ENCODE data around the gene ZNF784. TPM values are rescaled to one million over a fixed set of nuclear protein-coding genes. Genes with fewer than 3 reads are reported as not detected.

ZNF784 gene, protein sequence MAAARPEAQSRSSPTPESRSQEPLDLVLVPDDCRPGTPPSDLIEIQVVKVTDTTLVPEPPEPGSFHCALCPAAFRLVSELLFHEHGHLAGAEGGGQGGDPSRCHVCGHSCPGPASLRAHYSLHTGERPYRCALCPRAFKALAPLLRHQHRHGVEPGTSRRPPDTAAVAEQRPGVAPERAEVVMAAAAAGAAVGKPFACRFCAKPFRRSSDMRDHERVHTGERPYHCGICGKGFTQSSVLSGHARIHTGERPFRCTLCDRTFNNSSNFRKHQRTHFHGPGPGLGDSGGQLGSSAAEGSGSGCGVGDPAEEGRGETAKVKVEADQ
- 3.9 and 5.3 TPM in 2 replicates for total RNA-seq

DNA sequence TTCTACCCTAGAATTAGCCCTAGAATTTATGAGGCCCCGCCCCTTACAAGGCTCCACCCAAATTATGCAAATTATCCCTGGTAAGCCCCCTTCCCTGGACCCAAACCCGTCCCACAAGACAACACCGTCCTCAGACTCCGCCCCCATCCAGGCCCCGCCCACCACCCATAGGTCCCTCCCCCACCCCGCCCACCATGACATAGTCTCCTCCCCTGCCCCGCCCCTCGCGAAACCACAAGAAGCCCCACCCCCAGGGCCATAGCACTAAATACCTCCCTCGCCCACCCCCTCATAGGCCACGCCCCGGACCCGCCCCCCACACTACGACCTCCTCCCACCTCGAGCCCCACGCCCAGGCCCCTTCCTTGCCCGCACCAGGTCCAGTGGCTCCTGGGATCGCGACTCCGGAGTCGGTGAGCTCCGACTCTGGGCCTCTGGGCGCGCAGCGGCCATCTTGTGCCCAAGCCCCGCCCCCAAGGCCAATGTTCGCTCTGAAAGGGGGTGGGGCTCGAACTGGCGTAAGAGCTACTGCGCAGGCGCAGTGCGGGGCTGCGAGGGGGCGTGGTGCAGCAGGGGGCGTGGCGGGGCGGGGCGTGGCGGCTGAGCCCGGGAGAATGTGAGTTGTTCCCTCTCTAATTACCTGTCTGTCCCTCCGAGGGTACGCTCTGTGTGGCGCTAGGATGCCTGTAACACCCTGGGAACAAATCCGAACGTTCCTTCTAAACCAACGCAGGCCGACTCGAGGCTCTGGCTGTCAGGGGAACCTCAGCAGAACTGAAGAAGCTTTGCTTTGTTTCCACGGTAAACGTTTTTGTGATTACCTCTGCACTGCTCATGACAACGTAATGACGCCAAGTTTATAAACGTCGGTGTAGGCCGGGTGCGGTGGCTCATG is at the start of gene ZNF784:
Gene ZNF784 (minus strand): TSS at position 458 of the 895 bp plus-strand sequence. CDS start 5 bp downstream, at position 453.

DNA sequence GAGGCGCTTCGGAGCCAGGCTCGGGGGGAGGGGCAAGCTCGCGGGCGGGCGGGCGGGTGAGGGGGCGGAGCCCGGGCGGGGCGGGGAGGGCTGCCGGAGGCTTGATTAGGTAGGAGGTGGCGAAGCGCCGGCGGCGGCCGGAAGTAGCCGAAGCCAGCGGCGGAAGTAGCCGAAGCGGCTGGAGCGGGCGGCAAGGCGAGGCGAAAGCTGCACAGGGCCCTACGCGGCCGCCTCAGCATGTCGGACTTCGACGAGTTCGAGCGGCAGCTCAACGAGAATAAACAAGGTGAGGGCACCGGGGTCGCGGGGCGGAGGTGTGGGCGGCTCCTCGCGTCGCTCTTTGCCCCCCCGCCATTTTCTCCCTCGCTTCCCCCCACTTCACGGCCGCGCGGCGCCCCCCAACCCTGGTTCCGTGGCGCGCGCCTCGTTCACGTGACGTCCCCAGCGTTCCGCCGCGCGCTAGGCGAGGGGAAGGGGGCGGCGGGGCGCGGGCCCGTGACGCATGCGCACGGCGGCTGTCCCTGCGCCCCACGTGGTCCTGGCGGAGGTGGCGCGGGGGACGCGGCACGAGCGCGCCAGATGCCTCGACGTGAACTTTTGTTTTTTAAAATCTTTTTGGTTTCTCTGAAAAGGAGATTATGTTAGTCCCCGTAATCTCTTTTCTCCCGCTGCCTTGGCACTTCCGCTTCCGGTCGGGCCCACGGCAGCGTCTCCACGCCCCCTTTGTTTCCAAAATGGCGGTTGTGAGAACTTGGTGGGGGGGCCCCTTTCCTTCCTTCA is 30.7 kb upstream of the ZNF784 start, which contains the start of gene U2AF2:
Gene U2AF2 (plus strand): TSS at position 168 of the 780 bp plus-strand sequence. CDS start 70 bp downstream, at position 238.

DNA sequence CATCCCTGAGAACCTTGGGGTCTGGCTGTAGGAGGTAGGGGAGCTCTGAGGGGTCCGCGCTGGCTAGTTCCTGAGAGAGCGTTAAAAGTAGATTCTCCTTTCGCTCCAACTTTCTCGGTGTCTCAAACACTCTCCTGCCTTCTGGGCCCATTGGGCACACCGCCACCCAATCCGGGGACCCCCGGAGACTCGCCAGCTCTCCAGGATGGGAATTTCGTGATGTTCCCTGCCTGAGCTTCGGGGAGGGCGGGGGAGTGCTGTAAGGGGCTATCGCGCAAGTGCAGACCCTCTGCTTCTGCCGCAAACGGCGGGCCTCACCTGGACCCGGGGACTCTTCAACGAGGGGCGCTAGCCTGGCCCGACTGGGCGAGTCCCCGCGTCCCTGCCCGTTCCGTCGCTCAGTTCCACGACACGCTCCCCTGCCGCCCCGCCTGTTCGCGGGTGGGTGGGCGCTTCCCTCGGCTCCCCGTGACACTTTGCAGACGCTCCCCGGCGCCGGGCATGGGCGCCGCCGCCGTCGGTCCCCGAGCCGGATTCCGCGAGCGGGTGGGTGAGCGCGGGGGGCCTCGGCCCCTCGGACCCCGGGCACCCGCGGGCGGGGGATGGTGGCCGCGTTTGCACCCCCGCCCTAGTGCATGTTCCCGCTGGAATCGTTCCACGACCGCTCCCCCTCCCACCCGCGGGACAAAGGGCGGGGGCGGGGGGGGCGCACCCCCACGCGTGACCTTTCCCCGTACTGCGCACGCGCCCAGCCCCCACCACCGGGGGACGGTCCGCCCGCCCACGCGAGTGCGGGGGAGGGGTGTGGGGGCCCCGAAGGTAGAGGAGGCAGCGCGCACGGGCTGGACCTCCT is 23.6 kb upstream of the ZNF784 start, which contains the start of gene CCDC106:
Gene CCDC106 (plus strand): TSS at position 481 of the 853 bp plus-strand sequence. CDS start 835 bp downstream, outside the sequence.

DNA sequence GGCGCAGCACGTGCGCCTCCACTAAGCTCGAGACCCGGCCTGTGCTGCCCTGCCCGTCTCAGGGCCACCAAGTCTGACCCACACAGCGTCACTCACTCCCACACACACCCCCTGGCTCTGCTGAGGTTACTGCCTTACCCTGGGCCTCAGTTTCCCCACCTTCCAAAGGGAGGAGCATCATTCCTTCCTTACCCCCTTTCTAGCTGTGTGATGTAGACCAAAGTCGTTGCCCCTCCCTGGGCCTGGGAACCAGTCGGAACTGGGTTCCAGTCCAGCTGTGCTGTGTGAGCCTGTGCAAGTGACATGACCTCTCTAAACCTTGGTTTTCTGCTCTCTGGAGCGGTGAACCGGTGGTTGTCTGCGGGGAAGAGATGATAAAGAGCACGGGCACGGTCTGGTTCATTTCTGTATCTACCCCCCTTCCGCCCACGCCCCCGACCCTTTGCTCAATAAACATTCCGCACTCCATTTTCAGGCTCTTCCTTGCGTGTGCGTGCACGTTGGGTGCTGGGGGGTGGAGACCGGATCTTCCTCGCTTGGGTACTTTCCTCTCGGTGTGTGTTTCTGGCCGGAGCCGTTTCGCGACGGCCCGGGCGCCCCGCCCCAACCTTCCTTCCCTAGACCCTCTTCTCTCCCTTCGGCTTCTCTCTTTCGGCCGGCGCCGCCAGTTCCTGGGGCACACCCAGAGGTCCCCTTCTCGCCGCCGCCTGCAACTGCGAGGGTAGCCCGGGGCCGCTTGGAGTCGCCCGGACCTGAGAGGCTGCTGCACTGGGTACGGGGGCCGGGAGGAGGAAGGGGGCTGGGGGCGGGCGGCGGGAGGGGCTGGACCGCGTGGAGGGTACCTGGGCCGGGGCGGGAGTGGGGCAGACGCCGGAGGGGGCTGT is 18.9 kb upstream of the ZNF784 start, which contains the start of gene ZNF581:
Gene ZNF581 (plus strand): TSS at position 647 of the 884 bp plus-strand sequence. CDS start 923 bp downstream, outside the sequence.

GRCh38 chr19:55640577-55641425 is 16.4 kb upstream of the ZNF784 start, which contains the start of gene ZNF580:
Gene ZNF580, plus strand, starts transcription at chr19:55641002. Its CDS starts 1,507 bp downstream, at chr19:55642509.

DNA sequence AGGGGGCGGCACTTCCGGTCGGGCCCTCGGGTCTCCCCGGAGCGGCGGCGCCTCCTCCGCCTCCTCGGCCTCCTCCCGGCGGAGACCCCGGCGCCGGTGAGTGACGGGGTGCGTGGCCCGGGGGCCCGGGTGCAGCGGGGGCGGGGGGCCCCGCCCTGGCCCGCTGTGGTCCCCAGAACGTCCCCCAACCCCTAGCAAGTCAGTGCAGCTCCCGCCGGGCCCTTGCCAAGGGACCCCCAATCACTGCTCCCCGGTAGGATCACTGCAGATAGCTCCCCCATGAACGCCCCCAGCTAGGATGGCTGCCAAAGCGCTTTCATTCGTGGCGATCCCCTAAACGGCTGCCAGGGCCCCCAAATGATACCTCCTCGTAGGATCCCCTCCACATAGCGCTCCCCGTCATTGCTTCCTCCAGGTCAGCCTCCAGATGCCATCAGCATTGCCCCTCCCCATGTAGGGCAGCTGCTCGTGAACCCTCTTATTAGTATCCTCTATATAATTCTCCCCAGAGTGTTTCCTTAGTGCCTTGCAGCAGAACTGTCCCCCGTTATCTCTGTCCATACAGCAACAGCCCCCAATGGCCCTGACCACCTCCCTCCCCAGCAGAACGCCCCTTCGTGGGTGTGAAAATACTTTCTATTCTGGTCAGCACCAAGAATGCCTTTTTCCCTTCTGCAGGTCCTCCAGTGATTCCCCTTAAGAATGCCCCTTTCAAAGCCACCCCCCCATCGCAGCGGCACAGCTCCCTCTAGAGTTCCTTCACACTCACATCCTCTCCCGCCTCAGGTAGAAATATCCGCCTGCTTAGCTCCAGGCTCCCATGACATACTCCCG is 18.5 kb downstream of the ZNF784 start, which contains the start of gene ZNF865:
Gene ZNF865 (plus strand): TSS at position 11 of the 834 bp plus-strand sequence. CDS start 7,972 bp downstream, outside the sequence.

GRCh38 chr19:55599842-55600661 is 24.3 kb downstream of the ZNF784 start, which contains the start of gene ZNF524:
Gene ZNF524, plus strand, starts transcription at chr19:55600288. Its CDS starts 1,825 bp downstream, at chr19:55602113.

DNA sequence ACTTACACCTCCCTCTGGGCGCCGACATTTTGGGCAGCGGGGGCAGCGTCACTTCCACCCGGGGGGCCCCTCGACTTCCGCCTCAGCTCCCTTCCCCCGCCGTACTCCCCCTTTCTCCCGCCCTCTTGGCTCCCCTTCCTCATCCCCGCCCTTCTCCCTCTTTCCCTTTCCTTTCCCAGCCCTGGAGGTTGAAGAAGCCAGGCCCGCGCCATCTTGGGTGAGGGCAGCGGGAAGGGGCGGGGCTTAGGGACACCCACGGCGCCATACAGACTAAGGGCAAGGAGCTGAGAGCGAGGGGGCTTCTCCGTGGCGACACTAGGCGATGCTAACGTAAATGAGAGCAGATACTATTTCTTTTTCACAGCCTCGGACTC is 24.9 kb downstream of the ZNF784 start, which contains the start of gene FIZ1:
Gene FIZ1 (minus strand): TSS at position 50 of the 374 bp plus-strand sequence. CDS start 1,652 bp downstream, outside the sequence.

DNA sequence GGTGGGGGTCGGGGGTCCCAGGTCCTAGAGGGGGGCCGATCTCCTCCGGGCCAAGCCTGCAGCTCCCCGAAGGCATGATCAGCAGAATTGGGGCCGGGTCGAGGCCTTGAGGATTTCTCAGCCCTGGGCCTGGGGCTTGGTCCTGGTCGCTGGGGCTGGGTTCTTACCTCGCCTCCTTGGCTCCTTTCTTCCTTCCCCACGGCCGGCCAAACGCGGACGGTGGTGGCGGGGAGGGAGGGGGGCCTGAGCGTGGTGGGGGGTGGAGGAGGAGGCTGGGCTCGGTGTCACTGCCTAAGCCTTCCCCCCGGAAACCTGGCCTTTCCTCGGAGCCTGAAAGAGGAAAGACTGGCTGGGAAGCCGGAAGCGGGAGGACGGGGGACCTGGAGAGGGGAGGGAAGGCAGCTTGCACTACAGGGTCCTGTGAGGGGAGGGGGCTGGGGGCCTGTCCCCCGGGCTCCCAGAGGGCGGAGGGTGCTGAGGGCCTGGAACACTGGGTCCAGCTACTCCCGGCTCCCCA is 43.7 kb downstream of the ZNF784 start, which contains the start of gene ZNF579:
Gene ZNF579 (minus strand): TSS at position 221 of the 517 bp plus-strand sequence. CDS start 1,209 bp downstream, outside the sequence.

Other genes with a start within 250 kb of the ZNF784 start
- 0.72 TPM in 1 of 2 replicates, not detected in the other for gene TMEM190, start 247.7 kb downstream of the ZNF784 start, total RNA-seq
- gene TMEM238, start 240.3 kb downstream of the ZNF784 start, total RNA-seq = 0.39 TPM in 1 of 2 replicates, not detected in the other
- 712 and 1,214 TPM in 2 replicates for gene RPL28, start 238.6 kb downstream of the ZNF784 start, total RNA-seq
- 73.9 and 116 TPM in 2 replicates for gene UBE2S, start 216.8 kb downstream of the ZNF784 start, total RNA-seq
- not detected in 2 replicates for gene SHISA7, start 181.3 kb downstream of the ZNF784 start, total RNA-seq
- gene ISOC2, start 162.9 kb downstream of the ZNF784 start, total RNA-seq = 40.2 and 112 TPM in 2 replicates
- gene C19orf85, start 159.8 kb downstream of the ZNF784 start, total RNA-seq = not detected in 2 replicates
- 3.2 and 10.4 TPM in 2 replicates for gene ZNF628, start 147.9 kb downstream of the ZNF784 start, total RNA-seq
- gene NAT14, start 139.4 kb downstream of the ZNF784 start, total RNA-seq = 28.7 and 53.0 TPM in 2 replicates
- 6.9 and 19.6 TPM in 2 replicates for gene SSC5D, start 136.1 kb downstream of the ZNF784 start, total RNA-seq
- 1.8 TPM in 1 of 2 replicates, not detected in the other for gene SBK2, start 87.4 kb downstream of the ZNF784 start, total RNA-seq
- gene SBK3, start 79.0 kb downstream of the ZNF784 start, total RNA-seq = 0.13 and 0.40 TPM in 2 replicates
- 7.2 and 13.8 TPM in 2 replicates for gene ZNF579, start 43.7 kb downstream of the ZNF784 start, total RNA-seq
- 3.5 and 8.9 TPM in 2 replicates for gene FIZ1, start 25.0 kb downstream of the ZNF784 start, total RNA-seq
- 17.5 and 19.0 TPM in 2 replicates for gene ZNF524, start 24.3 kb downstream of the ZNF784 start, total RNA-seq
- 3.7 and 6.8 TPM in 2 replicates for gene ZNF865, start 18.9 kb downstream of the ZNF784 start, total RNA-seq
- gene ZNF580, start 16.4 kb upstream of the ZNF784 start, total RNA-seq = 18.1 and 30.6 TPM in 2 replicates
- 33.0 and 58.8 TPM in 2 replicates for gene ZNF581, start 19.1 kb upstream of the ZNF784 start, total RNA-seq
- gene CCDC106, start 23.6 kb upstream of the ZNF784 start, total RNA-seq = 18.0 and 25.4 TPM in 2 replicates
- gene U2AF2, start 30.5 kb upstream of the ZNF784 start, total RNA-seq = 101 and 133 TPM in 2 replicates
- 126 and 179 TPM in 2 replicates for gene EPN1, start 50.7 kb upstream of the ZNF784 start, total RNA-seq
- gene NLRP9, start 113.8 kb upstream of the ZNF784 start, total RNA-seq = not detected in 2 replicates
- not detected in 2 replicates for gene RFPL4A, start 134.5 kb upstream of the ZNF784 start, total RNA-seq
- not detected in 2 replicates for gene RFPL4AL1, start 144.6 kb upstream of the ZNF784 start, total RNA-seq
- not detected in 2 replicates for gene NLRP11, start 207.4 kb upstream of the ZNF784 start, total RNA-seq
- gene NLRP4, start 212.0 kb upstream of the ZNF784 start, total RNA-seq = not detected in 2 replicates